GM19328 (cell line): ENCODE results near the gene ZBTB16.

Experiments used
- ATAC-seq: cut with Tn5 transposase; IDR thresholded peaks from one replicate; pipeline ENCODE4 v1.9.1; 2021; ENCODE audit warnings: mild to moderate bottlenecking, moderate library complexity; ENCODE audit not compliant: unreplicated experiment

The ZBTB16 gene

GRCh38 chr11:114106047-114106446 is 46.5 kb downstream of the ZBTB16 start:
- ATAC-seq, result no peak

GRCh38 chr11:114106986-114107385 is 47.5 kb downstream of the ZBTB16 start:
- no peak for ATAC-seq

- ATAC-seq, result no peak
Measured at GRCh38 chr11:114108501-114109205, 49.1 kb downstream of the ZBTB16 start.

GRCh38 chr11:114109206-114110090 is 49.9 kb downstream of the ZBTB16 start:
- ATAC-seq, result no peak

- no peak for ATAC-seq
Measured at GRCh38 chr11:114110123-114110522, 50.6 kb downstream of the ZBTB16 start.

GRCh38 chr11:114110952-114111947 is 51.7 kb downstream of the ZBTB16 start:
- no peak for ATAC-seq

- ATAC-seq, result no peak
Measured at GRCh38 chr11:114115451-114115928, 56.0 kb downstream of the ZBTB16 start.

GRCh38 chr11:114116357-114116756 is 56.8 kb downstream of the ZBTB16 start:
- ATAC-seq, result no peak

- ATAC-seq, result no peak
Measured at GRCh38 chr11:114116800-114117199, 57.3 kb downstream of the ZBTB16 start.

- no peak for ATAC-seq
Measured at GRCh38 chr11:114120606-114121005, 61.1 kb downstream of the ZBTB16 start.

- no peak for ATAC-seq
Measured at GRCh38 chr11:114121138-114121537, 61.6 kb downstream of the ZBTB16 start.

- no peak for ATAC-seq
Measured at GRCh38 chr11:114121804-114122504, 62.4 kb downstream of the ZBTB16 start.

GRCh38 chr11:114122686-114123085 is 63.2 kb downstream of the ZBTB16 start:
- no peak for ATAC-seq

GRCh38 chr11:114123692-114124330 is 64.3 kb downstream of the ZBTB16 start:
- ATAC-seq, result no peak

- no peak for ATAC-seq
Measured at GRCh38 chr11:114124601-114125144, 65.2 kb downstream of the ZBTB16 start.

GRCh38 chr11:114125531-114125930 is 66.0 kb downstream of the ZBTB16 start:
- no peak for ATAC-seq

GRCh38 chr11:114125959-114126358 is 66.4 kb downstream of the ZBTB16 start:
- ATAC-seq, result no peak

GRCh38 chr11:114128399-114128798 is 68.9 kb downstream of the ZBTB16 start:
- ATAC-seq, result no peak

GRCh38 chr11:114129142-114129541 is 69.6 kb downstream of the ZBTB16 start:
- no peak for ATAC-seq
